DMS79 treated with DMSO at 0.1 percent for 48 hours (cell line): ENCODE measurements around the gene NEDD9.
A peak's percentile ranks its signal among the peaks of the same experiment; 100 is the strongest.

Experiments
- DNase-seq: peaks from one replicate; lab custom pipeline; 2025; lab: John Stamatoyannopoulos, UW

The NEDD9 gene

DNA sequence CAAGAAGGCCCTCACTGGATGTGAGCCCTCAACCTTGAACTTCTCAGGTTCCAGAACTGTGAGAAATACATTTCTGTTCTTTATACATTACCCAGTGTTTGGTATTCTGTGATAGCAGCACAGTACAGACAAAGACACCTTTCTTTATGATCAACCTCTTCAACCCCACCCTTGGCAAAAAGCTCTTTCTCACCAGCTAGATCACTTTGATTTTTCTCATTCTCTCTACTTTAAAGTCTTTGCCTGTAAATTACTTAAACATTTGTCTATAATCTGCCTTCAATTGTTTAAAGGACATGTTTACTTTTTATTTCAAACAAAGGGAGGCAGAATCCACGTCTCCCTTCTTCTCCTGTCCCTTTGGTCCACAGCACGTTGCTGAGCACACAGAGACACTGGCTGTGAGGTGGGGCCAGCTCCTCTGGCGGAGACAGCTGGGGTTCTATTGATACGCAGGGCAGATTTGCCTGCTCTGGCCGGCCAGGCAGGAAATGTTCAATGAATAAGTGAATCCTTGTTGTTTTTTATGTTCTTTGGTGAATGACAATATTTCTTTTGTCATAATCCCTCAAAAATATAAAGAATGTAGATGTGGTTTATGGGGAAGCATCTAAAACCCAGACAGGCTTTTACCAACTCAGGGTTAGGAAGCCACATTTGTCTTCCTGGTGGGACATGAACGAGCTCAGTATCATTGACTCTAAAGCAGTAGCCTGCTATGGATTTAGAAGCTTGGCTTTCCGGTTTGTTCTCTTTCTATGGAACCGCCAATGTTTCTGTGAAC, 52.9 kb downstream of the NEDD9 start:
- no peak for DNase-seq

DNA sequence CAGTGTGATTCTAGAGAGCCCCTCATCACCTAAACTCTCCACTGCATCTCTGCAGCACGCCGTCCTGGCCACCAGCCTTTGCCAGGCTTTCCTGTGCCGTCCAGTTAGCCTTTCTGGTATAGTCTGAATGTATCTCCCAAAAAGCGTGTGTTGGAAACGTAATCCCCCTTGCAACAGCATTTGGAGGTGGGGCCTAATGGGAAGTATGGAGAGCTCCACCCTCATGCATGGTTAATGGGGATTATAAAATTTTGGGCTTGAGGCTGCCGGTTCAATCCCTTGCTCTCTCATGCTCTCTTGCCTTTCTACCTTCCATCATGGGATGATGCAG, 53.4 kb downstream of the NEDD9 start:
- DNase-seq: no peak

DNA sequence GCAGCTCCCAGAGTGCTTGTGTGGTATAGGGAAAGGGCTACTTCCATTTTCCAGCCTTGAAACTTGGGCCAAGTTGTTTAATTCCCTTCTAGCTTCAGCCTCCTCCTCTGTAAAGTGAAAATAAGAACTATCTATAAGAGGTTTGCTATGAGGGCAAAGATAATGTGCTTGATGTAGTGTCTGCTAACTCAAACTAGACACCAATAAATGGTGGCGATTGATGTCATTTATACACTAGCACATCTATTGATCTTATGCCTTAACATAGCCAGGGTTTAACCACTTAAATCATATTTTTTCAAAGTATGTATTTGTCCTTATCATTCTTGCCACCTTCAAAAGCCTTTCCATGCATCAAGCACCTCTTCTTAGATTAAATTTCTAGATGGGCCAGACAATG, 55.2 kb downstream of the NEDD9 start:
- no peak for DNase-seq

DNA sequence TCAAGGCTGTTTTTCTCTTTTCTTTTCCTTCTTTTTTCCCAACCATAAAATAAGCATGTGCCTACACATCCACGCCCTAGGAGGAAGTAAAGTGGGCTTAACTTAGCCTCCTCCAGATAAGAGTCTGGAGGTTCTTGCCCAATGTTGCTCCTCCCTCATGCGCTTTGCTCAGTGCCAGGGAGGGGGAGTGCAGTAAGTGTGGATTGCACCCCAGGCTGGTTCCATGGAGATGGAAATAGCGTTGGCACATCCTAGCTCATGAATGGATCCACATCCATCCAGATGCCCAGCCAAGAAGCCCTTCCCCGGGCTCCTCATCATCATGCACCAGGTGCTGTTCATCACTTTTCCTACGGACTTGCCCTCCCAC, 58.2 kb downstream of the NEDD9 start:
- DNase-seq: no peak

DNA sequence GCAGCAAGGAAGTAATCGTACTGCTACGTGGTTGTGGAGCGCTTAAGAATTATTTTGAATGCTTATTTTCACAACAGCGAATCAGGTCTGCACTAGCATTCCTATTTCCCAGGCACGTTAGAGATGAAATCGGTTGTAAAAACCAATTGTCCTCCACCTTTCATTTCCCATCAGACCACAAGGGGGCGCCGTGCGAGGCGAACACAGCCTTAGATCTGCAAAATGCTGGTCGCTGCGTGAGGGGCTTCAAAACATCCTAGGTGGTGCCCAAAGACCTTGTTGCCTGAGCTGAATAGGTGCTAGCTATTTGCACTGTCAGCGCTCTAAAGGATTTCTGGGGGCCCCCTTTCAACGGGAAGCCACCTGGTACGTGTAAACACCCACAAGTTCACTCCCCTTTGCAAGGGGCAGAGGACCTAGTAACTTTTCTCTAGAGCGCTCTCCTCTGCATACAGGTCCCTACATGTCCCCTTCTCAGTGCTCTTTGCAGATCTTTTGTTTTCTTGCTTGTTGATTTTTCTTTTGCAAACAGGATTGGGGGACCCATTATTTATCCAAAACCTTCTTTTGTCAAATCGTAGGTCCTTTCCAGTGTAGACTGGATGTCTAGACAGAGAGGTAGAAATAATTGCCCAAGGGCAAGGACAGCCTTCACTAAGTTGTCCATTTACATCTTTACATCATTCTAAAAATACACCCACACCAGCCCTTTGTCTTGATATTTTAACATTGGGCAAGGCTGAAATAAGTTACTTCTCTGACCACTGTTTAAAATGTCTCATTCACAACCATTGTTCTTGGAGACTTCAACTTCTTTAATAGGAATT, 59.8 kb downstream of the NEDD9 start:
- DNase-seq: no peak

DNA sequence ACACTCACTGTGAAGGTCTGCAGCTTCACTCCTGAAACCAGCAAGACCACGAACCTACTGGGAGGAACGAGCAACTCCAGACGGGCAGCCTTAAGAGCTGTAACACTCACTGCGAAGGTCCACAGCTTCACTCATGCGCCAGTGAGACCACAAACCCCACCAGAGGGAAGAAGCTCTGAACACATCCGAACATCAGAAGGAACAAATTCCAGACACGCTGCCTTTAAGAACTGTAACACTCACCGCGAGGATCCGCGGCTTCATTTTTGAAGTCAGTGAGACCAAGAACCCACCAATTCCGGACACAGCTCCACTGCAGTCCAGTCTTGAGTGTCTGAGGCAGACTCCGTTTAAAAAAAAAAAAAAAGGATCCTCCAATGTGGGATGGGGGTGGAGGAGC, 60.5 kb downstream of the NEDD9 start:
- DNase-seq: no peak

DNA sequence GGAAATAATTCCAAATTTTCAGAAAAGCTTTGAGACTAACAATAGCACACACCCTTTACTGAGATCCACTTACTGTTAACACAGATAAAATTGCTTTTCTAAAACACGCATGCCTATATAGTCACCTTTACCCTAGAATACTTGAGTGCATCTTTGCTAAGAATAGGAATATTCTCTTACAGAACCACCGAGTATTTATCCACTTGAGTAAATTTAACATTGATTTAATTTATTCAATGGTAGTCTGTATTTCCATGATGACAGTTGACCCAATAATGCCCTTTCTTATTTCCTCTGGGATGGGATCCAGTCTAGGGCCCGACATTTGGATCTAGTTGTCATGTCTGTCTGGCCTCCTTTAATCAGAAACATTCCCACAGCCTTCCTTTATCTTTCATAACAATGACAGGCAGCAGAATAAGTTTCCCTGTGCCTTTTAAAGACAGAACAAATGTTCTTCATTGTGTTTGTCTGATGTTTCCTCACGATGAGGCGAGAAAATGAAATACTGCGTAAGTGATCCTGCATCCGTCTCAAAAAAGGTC, 64.3 kb downstream of the NEDD9 start:
- no peak for DNase-seq

DNA sequence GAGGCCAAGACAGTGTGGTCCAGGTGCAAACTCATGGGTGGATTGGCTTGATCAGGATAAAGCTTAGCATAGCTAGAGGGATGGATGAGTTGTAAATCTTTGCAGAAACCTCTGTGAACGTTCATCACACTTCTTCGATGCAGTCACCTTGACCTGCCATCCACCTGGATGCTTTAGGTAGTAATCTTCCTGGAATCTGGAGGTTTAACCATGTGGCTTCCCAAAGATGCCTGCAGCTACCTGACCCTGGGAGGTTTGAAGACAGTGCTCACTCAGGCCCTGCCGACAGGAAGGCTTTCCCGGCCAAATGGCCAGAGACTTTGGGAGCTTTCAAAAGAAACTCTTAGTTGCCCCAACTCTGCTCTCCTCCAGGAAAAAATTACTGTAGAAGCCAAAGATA, 65.5 kb downstream of the NEDD9 start:
- DNase-seq: no peak

DNA sequence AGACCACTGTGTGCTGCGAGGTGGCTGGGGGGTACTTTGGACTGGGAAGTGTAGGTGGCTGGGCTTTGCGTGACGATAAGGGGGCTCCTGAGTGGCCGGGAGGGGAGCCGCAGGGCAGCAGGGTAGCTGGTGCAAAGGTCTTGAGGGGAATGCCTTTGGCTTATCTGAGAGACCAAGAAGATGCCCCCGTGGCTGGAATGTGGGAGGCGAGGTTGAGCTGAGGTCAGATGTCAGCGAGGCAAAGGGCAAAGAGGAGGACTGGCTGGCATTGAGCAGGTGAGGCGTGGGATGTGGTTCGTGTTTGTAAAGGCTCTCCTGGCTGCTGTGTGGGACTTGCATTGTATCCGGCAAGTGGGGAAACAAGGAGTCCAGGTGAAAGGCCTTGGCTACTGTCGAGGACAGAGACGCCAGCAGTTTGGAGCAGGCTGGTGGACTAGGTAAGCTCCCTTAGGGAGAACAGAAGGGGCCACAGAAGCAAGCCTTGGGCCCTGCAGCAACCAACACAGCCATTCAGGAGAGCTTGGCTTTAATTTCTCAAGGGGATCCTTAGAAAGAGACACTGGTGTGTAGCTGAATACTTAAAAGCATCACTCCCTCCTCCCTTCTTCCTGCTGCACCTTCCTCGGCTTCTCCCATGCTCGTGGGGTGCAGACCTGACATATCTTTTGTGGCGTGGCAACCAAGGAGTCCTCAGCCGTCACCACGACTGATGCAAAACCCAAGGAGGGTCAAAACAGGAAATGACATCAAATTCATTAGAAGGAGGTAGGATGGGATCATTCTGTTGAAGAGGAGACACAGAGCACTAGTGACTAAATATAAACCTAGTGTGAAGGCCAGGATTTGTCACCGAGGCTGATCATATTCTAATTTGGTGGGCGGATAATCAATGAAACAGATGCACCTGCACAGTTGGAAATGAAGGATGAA, 67.5 kb downstream of the NEDD9 start:
- DNase-seq: no peak

DNA sequence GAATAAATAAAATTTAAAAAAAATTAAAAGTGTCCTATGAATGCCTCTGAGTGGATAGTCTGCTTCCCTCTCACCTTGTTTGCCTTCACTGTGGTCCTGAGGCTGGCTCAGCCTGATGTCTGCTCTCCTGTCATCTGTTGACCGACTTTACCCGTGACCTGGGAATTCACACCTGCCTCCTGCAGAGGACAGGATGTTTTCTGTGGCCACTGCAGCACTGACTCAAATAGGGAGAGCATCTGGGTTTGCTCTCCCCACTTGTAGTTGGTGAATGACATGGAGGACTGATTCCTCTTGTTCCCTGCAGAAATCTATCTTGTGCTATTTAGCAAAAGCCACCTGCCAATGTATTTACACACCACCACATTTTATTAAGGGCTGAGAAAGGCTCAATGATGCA, 68.5 kb downstream of the NEDD9 start:
- no peak for DNase-seq

DNA sequence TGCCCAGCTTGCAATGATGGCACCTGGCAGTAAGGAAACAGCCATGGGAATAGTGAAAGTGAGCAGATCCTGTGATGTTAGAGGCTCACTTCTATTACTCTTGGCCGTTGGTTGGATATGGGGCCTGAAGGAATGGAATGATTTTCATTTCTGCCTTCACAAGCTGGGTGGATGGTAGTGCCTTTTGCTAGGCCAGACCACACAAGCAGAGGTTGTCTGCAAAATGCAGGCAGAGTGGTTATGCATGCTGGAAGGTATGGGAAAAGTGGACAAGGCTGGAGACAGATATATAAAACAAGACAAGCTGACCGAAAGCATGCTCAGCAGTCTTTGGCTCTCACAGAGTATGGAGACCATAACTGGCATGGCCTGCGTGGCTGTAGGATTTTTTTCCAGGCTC, 70.2 kb downstream of the NEDD9 start:
- DNase-seq: no peak

DNA sequence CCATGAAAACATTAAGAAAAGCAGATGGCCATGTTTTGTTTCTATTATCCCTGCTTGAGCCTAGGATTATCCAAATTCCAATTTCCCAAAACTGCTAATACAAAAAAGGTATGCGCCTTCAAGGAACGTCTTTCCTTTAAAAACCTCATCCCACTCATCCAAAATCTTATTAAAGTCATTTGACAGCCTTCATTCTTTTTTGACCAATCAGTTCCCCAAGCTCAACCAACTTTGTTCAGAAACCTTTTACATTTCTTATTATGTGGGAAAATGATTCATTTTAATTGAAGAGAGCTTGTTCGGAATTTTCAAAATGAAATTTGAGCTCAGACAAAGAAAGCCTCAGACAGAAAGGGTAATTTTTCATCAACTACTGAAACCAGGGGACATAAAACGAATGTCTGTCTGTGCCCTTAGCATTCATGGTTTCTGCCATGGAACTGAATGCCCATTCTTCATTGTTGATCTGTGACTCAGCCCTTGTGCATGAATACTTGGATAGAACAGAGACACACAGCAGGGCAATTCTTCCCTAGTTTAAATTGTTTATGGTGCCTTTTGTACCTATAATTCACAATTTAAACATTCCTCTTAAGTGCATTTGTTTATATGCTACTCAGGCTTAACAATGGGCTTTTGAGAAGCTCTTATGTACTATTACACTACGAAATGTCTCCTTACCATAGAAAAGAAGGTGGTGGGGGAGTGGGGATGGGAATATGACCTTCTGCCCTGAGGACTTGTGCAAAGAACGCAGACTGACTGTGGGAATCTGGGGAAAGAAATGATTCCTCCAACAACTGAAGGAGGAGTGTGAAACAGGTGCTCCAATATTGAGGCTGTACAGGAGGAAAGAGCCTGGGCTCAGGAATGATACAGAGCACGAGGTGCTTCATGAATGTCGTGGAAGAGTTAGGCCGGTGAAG, 71.2 kb downstream of the NEDD9 start:
- DNase-seq: no peak

DNA sequence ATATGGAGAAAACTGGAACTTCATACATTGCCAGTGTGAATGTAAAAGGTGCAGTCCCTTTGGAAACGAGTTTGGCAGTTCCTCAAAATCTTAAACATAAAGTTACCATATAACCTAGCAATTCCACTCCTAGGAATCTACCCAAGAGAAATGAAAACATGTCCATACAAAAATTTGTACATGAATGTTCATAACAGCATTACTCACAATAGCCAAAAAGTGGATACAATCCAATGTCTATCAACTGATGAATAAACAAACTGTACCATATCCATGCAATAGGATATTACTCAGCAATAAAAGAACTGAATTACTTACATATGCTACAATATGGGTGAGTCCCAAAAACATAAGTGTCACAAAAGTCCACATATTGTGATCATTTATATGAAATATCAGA, 72.3 kb downstream of the NEDD9 start:
- no peak for DNase-seq

DNA sequence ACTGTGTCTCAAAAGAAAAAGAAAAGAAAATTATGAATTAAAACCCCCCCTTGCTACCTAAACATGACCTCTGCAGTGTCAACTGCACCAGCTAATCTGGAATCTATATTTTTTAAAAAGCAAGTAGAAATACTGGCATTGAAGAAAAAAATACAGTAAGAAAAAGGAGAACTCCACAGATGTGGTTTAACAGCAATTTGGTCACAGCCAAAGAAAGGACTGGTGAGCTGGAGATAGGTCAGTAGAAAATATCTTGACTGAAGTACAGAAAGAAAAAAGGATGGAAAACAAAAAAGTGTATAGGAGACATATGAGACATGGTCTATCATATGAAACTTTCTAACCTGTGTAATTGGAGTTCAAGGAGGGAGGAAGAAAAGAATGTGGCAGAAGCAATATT, 76.9 kb downstream of the NEDD9 start:
- DNase-seq: no peak

DNA sequence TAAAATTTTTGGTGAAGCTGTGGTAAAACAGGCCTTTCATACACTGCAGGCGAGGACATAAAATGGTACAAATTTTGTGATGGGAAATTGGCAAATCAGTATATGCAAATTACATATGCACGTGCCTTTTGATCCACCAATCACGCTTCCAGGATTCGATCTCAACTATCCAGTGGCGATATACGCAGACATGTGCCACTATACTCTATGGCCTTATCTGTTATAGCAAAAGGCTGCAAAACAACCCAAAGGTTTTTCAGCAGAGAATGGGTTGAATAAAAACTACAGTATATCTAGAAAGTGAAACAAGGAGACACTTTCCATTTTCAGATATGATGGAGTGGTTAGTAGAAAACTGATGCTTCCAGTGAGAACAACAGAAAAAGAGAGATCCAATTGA, 79.0 kb downstream of the NEDD9 start:
- DNase-seq: no peak

DNA sequence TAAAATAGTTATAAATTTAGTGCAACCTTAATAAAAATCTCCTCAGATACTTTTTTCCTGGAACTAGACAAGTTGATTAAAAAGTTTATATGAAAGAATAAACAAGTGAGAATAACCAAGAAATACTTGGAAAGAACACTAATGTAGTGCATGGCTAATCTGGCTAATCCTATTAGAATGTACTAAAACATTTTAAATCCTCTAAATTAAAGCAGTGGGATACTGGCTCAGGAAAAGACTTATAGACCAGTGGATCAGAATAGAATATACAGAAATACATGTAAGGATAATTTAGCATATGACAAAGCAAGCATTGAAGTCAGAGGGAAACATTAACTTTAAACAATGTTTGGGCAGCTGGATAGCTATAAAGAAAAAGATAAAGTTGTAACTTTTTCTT, 79.9 kb downstream of the NEDD9 start:
- no peak for DNase-seq

DNA sequence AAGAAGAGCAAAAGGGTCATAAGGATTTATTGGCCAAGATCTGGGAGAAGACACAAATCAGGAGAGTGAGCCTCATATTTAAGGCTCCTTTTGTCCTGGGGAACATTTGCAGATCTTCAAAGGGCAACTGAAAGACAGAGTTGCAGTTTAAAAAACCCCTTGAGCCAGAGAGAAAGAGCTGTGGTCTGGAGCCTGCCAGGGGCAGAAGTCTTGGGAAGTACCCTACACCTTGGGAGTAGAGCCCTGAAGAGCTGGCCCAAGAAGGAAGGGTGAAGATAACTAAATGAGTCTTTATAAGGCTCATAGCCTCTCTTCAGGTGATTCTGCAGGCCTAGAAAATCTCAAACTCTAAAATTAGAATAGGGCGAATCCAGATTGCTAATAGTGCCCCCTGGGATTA, 81.0 kb downstream of the NEDD9 start:
- DNase-seq: no peak

DNA sequence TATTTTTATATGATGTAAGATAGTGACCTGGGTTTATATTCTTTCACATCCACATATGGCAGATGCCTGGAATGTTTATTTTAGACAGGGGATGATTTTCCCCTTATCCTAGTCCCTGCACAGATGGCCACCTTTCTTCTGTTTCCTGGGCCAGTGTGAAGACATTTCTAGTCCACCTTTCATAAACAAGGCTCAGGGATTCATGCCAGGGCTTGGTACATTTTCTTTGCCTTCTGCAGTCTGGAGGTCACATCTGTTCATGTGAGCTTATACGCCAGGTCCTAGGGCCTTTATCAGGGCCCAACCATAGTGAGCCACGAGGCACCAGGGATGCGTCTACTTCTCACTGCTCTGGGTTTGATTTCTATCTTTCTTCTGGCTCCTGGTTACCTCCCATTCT, 82.9 kb downstream of the NEDD9 start:
- DNase-seq: no peak

DNA sequence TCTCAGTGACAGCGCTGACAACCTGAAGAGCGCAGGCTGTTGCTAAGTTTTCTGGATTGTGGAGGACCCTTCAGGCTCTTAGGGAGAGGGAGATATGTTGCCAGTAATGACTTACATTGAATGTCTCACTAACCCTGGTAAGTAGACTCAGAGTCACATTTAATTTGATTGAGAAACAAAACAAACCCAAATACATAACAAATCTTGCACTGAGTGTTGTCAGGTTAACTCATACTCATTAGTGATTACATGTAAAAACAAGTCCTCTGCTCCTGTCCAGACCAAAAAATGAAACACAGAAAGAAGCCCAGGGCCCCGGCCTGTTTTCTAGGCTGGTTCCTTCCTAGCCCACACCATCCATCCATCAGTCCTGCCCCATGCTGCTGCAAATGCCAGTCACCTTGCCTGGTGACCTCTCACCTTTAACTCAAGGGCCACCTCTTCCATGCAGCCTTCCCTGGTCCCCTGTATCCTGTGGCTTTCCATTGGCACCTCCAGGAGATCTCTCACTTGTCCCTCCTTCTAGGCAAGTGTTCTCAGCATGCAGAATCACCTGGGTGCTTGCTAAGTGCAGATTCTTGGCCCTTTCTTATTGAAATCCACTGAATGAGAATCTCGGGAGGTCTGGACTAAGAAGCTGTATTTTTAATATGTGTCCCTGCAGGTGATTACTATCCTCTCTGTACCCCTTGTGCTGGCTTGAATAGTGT, 86.2 kb downstream of the NEDD9 start:
- no peak for DNase-seq

DNA sequence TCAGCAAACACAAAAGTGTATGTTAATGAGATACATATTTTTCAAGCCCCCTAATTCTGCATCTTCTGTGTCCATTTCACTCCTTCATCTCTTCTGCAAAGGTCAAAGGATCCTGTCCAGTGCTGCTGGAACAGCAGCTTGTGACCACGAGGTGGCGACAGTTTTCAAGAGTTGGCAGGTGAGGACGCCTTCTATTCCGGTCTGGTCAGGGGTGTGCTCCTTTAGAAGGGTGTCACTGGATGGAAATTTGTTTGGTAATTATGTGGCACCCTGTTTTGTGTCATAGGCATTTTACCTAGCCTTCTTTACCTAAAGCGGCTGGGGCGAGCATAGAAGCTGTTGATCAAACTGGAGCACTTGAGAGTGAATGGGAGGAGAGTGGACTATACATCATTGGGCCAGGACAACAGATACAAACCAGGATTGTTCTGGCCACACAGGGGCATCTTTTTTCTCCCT, 88.0 kb downstream of the NEDD9 start:
- peak; percentile 14 for DNase-seq
